MCF 10A (cell line): ENCODE measurements around the gene RLN1. TPM values are rescaled to one million over a fixed set of nuclear protein-coding genes. Genes with fewer than 3 reads are reported as not detected.

Experiments
- BruUV-seq: library from RNA; stranded (reverse); fragments of 400-500 nt; replicated peaks from 2 replicates; lab custom pipeline; 2021; lab: Mats Ljungman, UMichigan
- CTCF ChIA-PET: fragments of 300-600 bp; sonication (Branson Sonifier 250); formaldehyde crosslinking; extraction: SDS; loops from one replicate; lab custom pipeline; 2021; ENCODE audit warnings: antibody characterized with exemption, inconsistent platforms; lab: Yijun Ruan, JAX
- POLR2A ChIA-PET: fragments of 300-600, 350-650 bp; sonication (Branson Sonifier 250); formaldehyde crosslinking; extraction: SDS; loops from one replicate; lab custom pipeline; 2020; ENCODE audit warnings: antibody characterized with exemption, inconsistent platforms; lab: Yijun Ruan, JAX
- DNase-seq: peaks from one replicate; pipeline ENCODE4 v3.0.0-alpha.2; 2018; ENCODE audit not compliant: unreplicated experiment
- H3K27ac Mint-ChIP-seq: one replicate; pipeline ENCODE4 v1.8.0; 2022; ENCODE audit warnings: mild to moderate bottlenecking, low read depth, mixed read lengths; ENCODE audit not compliant: unreplicated experiment
- H3K27me3 Mint-ChIP-seq: one replicate; pipeline ENCODE4 v1.8.0; 2022; ENCODE audit warnings: mixed read lengths; ENCODE audit not compliant: insufficient read depth, unreplicated experiment
- H3K36me3 Mint-ChIP-seq: one replicate; pipeline ENCODE4 v1.8.0; 2022; ENCODE audit warnings: mild to moderate bottlenecking, moderate library complexity, mixed read lengths; ENCODE audit not compliant: insufficient read depth, unreplicated experiment
- H3K4me1 Mint-ChIP-seq: one replicate; pipeline ENCODE4 v1.8.0; 2022; ENCODE audit warnings: mixed read lengths; ENCODE audit not compliant: insufficient read depth, unreplicated experiment
- H3K4me3 Mint-ChIP-seq: one replicate; pipeline ENCODE4 v1.8.0; 2022; ENCODE audit warnings: mild to moderate bottlenecking, moderate library complexity, mixed read lengths; ENCODE audit not compliant: unreplicated experiment
- H3K9me3 Mint-ChIP-seq: one replicate; pipeline ENCODE4 v1.8.0; 2022; ENCODE audit warnings: mixed read lengths; ENCODE audit not compliant: unreplicated experiment
- CTCF ChIP-seq: fragments of 200-600 bp; IDR thresholded peaks from one replicate; pipeline ENCODE4 v1.8.0; 2022; ENCODE audit warnings: antibody characterized with exemption, mild to moderate bottlenecking; ENCODE audit not compliant: unreplicated experiment
- intact Hi-C: fragments of 100-400 bp; cut with micrococcal nuclease; formaldehyde crosslinking; loops from 2 replicates; pipeline ENCODE4 v1.14.1; 2022
- total RNA-seq: library from RNA; stranded (reverse); gene quantifications from 2 replicates; pipeline ENCODE4 v1.2.3, GENCODE V29; 2022

Gene RLN1
- total RNA-seq, 1 experiment from 2014 or later, result not detected

GRCh38 chr9:5364294-5365024, 24.8 kb upstream of the RLN1 start:
- Mint-ChIP-seq H3K36me3 (no peaks in the 10 kb centered on the region), H3K4me1 (no peaks in the 10 kb centered on the region), H3K9me3 (peaks cover 7% of the 10 kb centered on the region), H3K4me3 (no peak overlapping the region), H3K27me3 (no peaks in the 10 kb centered on the region), H3K27ac (no peak overlapping the region)
- TF ChIP-seq CTCF, result no peak
- intact Hi-C loops, result no loop called here
- peak; percentile 1 for DNase-seq
- ChIA-PET POLR2A (no interaction called here), CTCF (interaction anchor here (1.0 kb wide), 1 partner anchor 179 kb away, joined by 5 read pairs; the partner anchor contains the start of gene INSL6)
- BruUV-seq, result no TSS peak

GRCh38 chr9:5361326-5362010, 21.8 kb upstream of the RLN1 start:
- intact Hi-C loops, result no loop called here
- ChIA-PET CTCF (interaction anchor here (0.8 kb wide), 1 partner anchor 20 kb away, joined by 3 read pairs; no protein-coding TSS in a partner anchor), POLR2A (no interaction called here)
- Mint-ChIP-seq H3K4me3 (no peak overlapping the region), H3K27me3 (no peaks in the 10 kb centered on the region), H3K9me3 (peaks cover 7% of the 10 kb centered on the region), H3K36me3 (no peaks in the 10 kb centered on the region), H3K4me1 (no peaks in the 10 kb centered on the region), H3K27ac (no peak overlapping the region)
- DNase-seq, result no peak
- TF ChIP-seq CTCF, result no peak
- BruUV-seq, result no TSS peak

- no peak for DNase-seq
- H3K36me3 Mint-ChIP-seq, result no peaks in the 10 kb centered on the region
- peaks cover 7% of the 10 kb centered on the region for H3K9me3 Mint-ChIP-seq
- intact Hi-C loops, result no loop called here
- ChIA-PET CTCF (interaction anchor here (0.7 kb wide), 1 partner anchor 478 kb away, joined by 3 read pairs; no protein-coding TSS in a partner anchor), POLR2A (no interaction called here)
- no peak overlapping the region for H3K27ac Mint-ChIP-seq
- BruUV-seq, result no TSS peak
- no peaks in the 10 kb centered on the region for H3K27me3 Mint-ChIP-seq
- TF ChIP-seq CTCF, result no peak
- no peak overlapping the region for H3K4me3 Mint-ChIP-seq
- H3K4me1 Mint-ChIP-seq, result no peaks in the 10 kb centered on the region
These were observed 20.7 kb upstream of the RLN1 start for GRCh38 chr9:5360341-5360740.

GRCh38 chr9:5357431-5358105, 17.9 kb upstream of the RLN1 start:
- H3K36me3 Mint-ChIP-seq, result no peaks in the 10 kb centered on the region
- H3K27me3 Mint-ChIP-seq, result no peaks in the 10 kb centered on the region
- intact Hi-C loops, result no loop called here
- ChIA-PET CTCF (no interaction called here), POLR2A (interaction anchor here (0.9 kb wide), 1 partner anchor 9 kb away, joined by 3 read pairs; no protein-coding TSS in a partner anchor)
- H3K27ac Mint-ChIP-seq, result no peak overlapping the region
- TF ChIP-seq CTCF, result no peak
- peaks cover 5% of the 10 kb centered on the region for H3K9me3 Mint-ChIP-seq
- H3K4me1 Mint-ChIP-seq, result no peaks in the 10 kb centered on the region
- no peak overlapping the region for H3K4me3 Mint-ChIP-seq
- no TSS peak for BruUV-seq
- no peak for DNase-seq
